GM18517 (cell line): Measurements from ENCODE around the gene ITGA11.

ENCODE experiments used
- ATAC-seq: cut with Tn5 transposase; IDR thresholded peaks from one replicate; pipeline ENCODE4 v1.9.1; 2021; ENCODE audit warnings: mild to moderate bottlenecking, moderate library complexity; ENCODE audit not compliant: unreplicated experiment

ITGA11 gene

DNA sequence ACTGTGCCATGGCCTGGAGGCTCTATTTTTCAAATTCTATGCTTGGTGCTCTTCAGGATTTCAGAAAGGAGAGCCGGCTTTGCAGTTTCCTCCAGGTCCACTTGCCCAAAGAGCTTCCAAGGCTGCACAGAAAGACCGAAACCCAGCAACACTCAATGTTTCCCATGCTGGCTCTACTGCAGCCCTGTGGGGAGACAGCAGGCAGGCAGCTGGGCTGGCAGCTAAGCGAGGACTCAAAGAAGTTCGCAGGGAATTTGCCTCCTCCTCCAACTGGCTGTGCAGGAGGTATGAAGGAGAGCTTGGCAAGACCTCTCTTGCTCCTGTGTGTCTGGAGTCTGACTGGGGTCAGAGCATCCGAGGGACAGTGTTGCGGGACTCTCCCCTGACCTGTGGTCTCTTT, 17.4 kb upstream of the ITGA11 start:
- ATAC-seq = no peak

GRCh38 chr15:68447976-68448755, 16.2 kb upstream of the ITGA11 start:
- ATAC-seq = no peak

- ATAC-seq = no peak
These were observed 15.2 kb upstream of the ITGA11 start for GRCh38 chr15:68447209-68447608.

GRCh38 chr15:68445351-68445750, 13.4 kb upstream of the ITGA11 start:
- ATAC-seq = no peak

DNA sequence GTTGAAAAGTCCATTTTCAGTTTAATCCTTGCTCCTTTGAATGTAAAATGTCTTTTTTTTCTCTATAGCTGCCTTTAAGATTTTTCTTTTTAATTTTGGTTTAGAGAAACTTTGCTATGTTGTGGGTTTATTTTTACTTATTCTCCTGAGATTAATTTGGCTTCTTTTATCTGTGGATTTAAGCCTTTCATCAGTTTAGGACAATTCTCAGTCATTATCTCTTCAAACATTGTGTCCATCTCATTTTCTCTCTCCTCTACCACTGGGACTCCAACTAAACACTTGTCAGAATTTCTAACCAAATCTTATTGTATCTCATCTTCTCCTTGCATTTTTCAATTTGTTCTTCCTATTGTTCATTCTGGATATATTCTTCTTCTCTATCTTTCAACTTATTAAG, 12.4 kb upstream of the ITGA11 start:
- no peak for ATAC-seq

GRCh38 chr15:68442903-68443302, 10.9 kb upstream of the ITGA11 start:
- no peak for ATAC-seq

DNA sequence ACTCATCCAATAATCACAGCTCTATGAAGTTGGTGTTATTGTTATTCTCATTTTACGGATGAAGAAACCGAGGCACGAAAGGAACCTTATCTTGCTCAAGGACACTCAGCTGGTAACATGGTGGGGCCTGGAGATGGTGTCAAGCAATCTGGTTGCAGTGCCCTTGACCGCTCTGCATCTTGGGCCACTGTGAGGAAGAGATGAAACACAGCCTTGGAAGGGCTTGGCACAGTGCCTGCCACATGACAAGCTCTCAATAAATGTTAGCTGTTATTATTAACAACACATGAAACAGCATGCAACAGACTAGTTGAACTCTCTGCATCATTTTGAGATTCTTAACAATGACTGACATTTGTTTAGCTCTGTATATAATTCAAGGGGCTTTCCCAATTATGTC, 10.1 kb upstream of the ITGA11 start:
- ATAC-seq = no peak

DNA sequence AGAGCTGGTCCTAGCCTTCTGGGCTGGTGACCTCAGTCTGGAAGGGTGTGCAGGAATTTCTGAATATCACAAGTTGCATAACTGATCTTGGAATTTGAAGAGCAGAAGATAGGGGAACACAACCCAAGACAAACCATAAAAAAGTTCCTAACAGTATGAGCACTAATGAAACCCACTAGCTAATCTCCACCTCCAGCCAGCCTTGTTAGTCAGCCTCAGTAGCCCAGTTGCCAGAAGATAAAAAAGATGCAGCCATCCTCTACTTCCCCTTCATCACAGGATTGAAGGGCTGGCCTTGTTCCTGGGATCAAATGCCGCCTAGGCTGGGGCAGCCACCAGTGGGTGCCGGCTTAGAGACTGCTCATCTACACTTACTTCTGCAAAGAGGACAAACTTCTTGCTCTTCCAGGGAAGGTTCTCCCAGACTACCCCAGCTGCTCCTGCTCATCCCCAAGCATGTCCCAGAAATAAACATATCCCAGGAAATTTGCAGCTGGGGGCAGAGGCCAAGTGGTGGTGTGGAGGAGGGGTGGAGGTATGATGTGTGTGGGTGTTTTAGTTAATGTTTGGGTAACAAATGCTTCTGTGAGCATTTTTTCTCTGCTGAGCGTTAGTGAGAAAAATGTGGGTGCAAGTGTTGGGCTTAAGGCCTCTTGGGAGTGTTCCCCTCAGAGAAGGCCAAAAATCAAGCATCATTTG, 9.2 kb upstream of the ITGA11 start:
- no peak for ATAC-seq

GRCh38 chr15:68440136-68440535, 8.2 kb upstream of the ITGA11 start:
- no peak for ATAC-seq

DNA sequence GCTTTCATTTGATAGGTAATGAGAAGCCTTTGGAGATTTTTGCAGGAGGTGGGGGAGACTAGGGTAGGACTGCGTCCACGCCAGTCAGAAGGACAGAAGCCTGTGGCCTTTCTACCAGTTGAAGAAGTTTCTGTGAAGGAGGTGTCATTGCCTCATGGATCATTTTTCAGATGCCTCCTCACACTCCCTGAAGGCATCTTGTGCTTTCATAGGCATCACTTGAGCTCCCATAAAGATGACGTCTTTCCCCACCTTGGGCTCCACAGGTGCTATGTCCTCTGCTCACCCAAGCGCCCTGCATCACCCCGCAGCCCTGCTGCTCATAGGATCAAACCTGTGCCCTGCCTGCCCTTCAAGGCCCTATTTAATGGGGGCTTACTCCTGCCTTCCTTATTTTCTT, 7.5 kb upstream of the ITGA11 start:
- ATAC-seq = no peak

GRCh38 chr15:68436680-68437079, 4.7 kb upstream of the ITGA11 start:
- no peak for ATAC-seq

DNA sequence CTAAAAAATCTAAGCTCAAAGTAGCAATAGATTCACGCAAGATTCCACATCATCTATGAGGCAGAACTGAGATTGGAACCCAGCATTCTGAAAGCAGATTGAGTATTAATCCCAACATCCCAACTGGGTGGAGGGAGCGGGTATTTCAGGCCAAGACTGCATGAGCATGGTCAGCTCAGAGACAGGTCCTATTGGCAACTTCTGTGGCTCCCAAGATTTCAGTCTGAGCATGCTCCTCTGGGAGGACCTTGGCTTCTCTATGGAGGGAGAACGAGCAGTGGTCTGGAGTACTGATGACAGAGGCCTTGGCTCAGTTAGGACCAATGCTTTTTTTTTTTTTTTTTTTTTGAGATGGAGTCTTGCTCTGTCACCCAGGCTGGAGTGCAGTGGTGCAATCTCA, 4.0 kb upstream of the ITGA11 start:
- no peak for ATAC-seq

GRCh38 chr15:68434021-68434420, 2.1 kb upstream of the ITGA11 start:
- ATAC-seq = no peak

GRCh38 chr15:68433551-68433950, 1.6 kb upstream of the ITGA11 start:
- no peak for ATAC-seq

DNA sequence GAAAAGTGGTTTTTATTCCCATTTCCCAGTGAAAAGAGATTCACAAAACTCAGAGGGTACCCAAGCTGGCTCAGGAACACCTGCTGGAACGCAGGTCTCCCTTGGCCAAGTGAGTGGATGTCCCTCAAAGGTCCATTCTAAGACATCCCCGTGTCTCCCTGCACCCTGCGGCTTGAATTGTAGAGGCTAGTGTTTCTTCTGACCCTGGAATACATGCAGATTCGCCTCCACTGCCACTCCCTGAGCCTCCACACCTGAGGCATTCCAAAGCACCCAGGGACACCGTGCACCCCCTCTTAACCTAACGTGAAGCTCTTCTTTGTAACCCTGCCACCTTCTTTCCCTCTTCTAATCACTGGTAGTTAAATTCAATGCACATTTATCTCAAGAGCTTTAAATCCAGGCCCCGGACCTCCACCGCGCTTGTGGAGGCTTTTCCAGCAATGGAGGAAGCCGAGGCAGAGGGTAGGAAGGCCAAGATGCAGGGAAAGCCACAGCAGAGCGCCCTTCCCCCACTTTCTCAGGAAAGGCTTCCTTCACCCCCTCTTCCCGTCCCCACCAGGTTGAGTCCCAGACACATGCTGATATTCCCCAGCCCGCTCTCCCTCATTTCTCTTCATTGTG, 590 bp upstream of the ITGA11 start:
- ATAC-seq = no peak

- ATAC-seq = no peak
These were observed 749 bp downstream of the ITGA11 start for GRCh38 chr15:68431037-68431791.

GRCh38 chr15:68430471-68431036, 1.4 kb downstream of the ITGA11 start:
- ATAC-seq = no peak

- ATAC-seq = no peak
These were observed 2.1 kb downstream of the ITGA11 start for GRCh38 chr15:68429691-68430470.

GRCh38 chr15:68428431-68428940, 3.5 kb downstream of the ITGA11 start:
- no peak for ATAC-seq

DNA sequence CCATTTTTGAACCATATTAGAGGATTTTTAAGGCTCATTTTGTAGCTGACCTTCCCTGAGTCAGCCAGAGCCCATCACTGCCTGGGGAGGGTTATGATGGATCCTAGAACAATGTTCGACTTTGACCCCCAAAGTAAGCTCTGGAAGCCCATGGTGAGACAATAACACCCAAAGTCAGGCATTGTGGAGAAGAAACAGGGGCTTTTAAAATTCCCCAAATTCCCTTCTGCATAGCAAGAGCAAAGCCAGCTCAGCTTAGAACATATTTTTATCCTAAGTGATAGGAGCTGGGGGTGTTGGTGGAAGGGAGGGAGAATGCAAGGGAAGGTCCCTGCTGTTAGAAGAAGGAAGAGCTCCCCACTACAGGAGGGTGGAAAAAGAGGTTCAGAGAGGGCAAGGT, 4.0 kb downstream of the ITGA11 start:
- no peak for ATAC-seq
